PC-3 (cell line): ENCODE results near the gene ANXA6. TPM values are rescaled to one million over a fixed set of nuclear protein-coding genes. Genes with fewer than 3 reads are reported as not detected.

Experiments used
- ATAC-seq: fragments of 200-7000 bp; cut with Tn5 transposase; 2 replicates; pipeline ENCODE4 v1.9.1; 2020; ENCODE audit warnings: mild to moderate bottlenecking, moderate library complexity
- BruUV-seq: library from RNA; stranded (reverse); fragments of 400-500 nt; replicated peaks from 2 replicates; lab custom pipeline; 2021; lab: Mats Ljungman, UMichigan
- CTCF ChIA-PET: fragments of 300-600 bp; sonication (Branson Sonifier 250); formaldehyde crosslinking; loops from one replicate; lab custom pipeline; 2022; ENCODE audit warnings: antibody characterized with exemption; lab: Charles Lee
- POLR2A ChIA-PET: fragments of 300-600 bp; sonication (Branson Sonifier 250); formaldehyde crosslinking; loops from one replicate; lab custom pipeline; 2022; ENCODE audit warnings: antibody characterized with exemption; ENCODE audit not compliant: unreplicated experiment; lab: Charles Lee
- DNase-seq: peaks from one replicate; pipeline ENCODE4 v3.0.0-alpha.2; 2015
- H2AFZ ChIP-seq: fragments of 300-600 bp; sonication (generic); 2 replicates; pipeline ENCODE4 v1.6.0; 2016; ENCODE audit warnings: antibody characterized with exemption, low read length
- H3F3A ChIP-seq: fragments of 300-600 bp; sonication (generic); one replicate; pipeline ENCODE4 v1.6.0; 2017; ENCODE audit warnings: antibody characterized with exemption, low read length, control low read depth, mild to moderate bottlenecking; ENCODE audit not compliant: unreplicated experiment
- H3K27ac ChIP-seq: fragments of 300-600 bp; sonication (generic); 2 replicates; pipeline ENCODE4 v1.5.1; 2016; ENCODE audit warnings: mild to moderate bottlenecking, low read length
- H3K27me3 ChIP-seq: fragments of 300-600 bp; sonication (generic); 2 replicates; pipeline ENCODE4 v1.6.1; 2016; ENCODE audit warnings: low read length, mixed read lengths
- H3K36me3 ChIP-seq: fragments of 300-600 bp; sonication (generic); 2 replicates; pipeline ENCODE4 v1.6.1; 2016; ENCODE audit warnings: low read depth, mixed run types, low read length, mixed read lengths
- H3K4me1 ChIP-seq: fragments of 300-600 bp; sonication (generic); 2 replicates; pipeline ENCODE4 v1.5.1; 2016; ENCODE audit warnings: low read length; ENCODE audit not compliant: insufficient read depth
- H3K4me2 ChIP-seq: fragments of 300-600 bp; sonication (generic); 2 replicates; pipeline ENCODE4 v1.6.0; 2016; ENCODE audit warnings: low read length
- H3K4me3 ChIP-seq: fragments of 300-600 bp; sonication (generic); 2 replicates; pipeline ENCODE4 v1.5.1; 2016; ENCODE audit warnings: mild to moderate bottlenecking, low read length, mixed read lengths
- H3K79me2 ChIP-seq: fragments of 300-600 bp; sonication (generic); 2 replicates; pipeline ENCODE4 v1.6.1; 2017; ENCODE audit warnings: low read length, mixed read lengths
- H3K9ac ChIP-seq: fragments of 300-600 bp; sonication (generic); 2 replicates; pipeline ENCODE4 v1.6.0; 2016; ENCODE audit warnings: mild to moderate bottlenecking, low read length
- H3K9me2 ChIP-seq: fragments of 300-600 bp; sonication (generic); replicated peaks from 2 replicates; pipeline ENCODE4 v1.6.1; 2016; ENCODE audit warnings: mixed run types, low read length, mixed read lengths
- H3K9me3 ChIP-seq: fragments of 300-600 bp; sonication (generic); 2 replicates; pipeline ENCODE4 v1.6.1; 2016; ENCODE audit warnings: low read length, mixed read lengths
- H4K20me1 ChIP-seq: fragments of 300-600 bp; sonication (generic); 2 replicates; pipeline ENCODE4 v1.6.1; 2016; ENCODE audit warnings: low read length, mixed read lengths
- CTCF ChIP-seq: fragments of 300-600 bp; sonication (generic); conservative IDR thresholded peaks from 2 replicates; pipeline ENCODE4 v1.5.1; 2017; ENCODE audit warnings: antibody characterized with exemption, low read depth, mild to moderate bottlenecking, low read length
- EZH2 ChIP-seq: fragments of 300-600 bp; sonication (generic); IDR thresholded peaks from one replicate; pipeline ENCODE4 v1.6.1; 2017; ENCODE audit warnings: antibody characterized with exemption, mild to moderate bottlenecking, low read length; ENCODE audit not compliant: unreplicated experiment
- EZH2phosphoT487 ChIP-seq: fragments of 300-600 bp; sonication (generic); IDR thresholded peaks from 2 replicates; pipeline ENCODE4 v1.6.1; 2018; ENCODE audit warnings: mild to moderate bottlenecking, antibody characterized with exemption, low read length, borderline replicate concordance
- intact Hi-C: fragments of 100-400 bp; cut with micrococcal nuclease; formaldehyde crosslinking; loops from 2 replicates; pipeline ENCODE4 v1.9.0; 2023
- total RNA-seq: library from RNA; depleted of rRNA; stranded (reverse); fragments of >200 nt; gene quantifications from 2 replicates; pipeline ENCODE4 v1.2.3, GENCODE V29; 2014

ANXA6 gene
- total RNA-seq, 1 experiment from 2014 or later, result 122 TPM

DNA sequence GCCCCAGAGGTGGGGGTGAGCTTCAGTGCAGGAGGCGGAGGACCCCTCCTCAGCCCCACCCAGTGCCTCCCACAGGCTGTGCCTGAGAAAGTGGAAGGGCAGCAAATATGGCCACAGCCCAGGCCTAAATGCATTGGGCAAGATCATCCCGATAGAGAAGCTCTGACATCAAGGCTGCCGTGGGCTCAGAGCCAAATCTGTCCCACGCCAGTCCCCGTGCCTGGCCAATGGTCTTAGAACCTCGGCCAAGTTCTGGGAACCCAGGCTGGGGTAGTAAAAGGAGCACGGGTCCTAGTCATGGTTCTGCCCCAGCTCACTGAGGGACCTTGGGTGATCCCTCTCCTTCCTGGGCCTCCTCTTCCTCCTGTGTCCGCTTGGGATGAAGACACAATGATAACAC is 49.0 kb downstream of the ANXA6 start:
- Histone ChIP-seq H2AFZ (no peak overlapping the region), H3K27ac (no peak overlapping the region), H3K27me3 (no peaks in the 10 kb centered on the region), H3K4me3 (no peak overlapping the region), H3F3A (no peaks in the 10 kb centered on the region), H3K4me2 (no peak overlapping the region), H3K9me3 (no peaks in the 10 kb centered on the region), H3K4me1 (no peaks in the 10 kb centered on the region), H3K9me2 (no peaks in the 10 kb centered on the region), H3K36me3 (peaks cover 11% of the 10 kb centered on the region; the same call in 1 of the 2 replicates), H4K20me1 (no peaks in the 10 kb centered on the region), H3K79me2 (no peaks in the 10 kb centered on the region), H3K9ac (no peak overlapping the region)
- BruUV-seq, result no TSS peak
- TF ChIP-seq EZH2 (no peak), CTCF (no peak), EZH2phosphoT487 (no peak)
- no peak for ATAC-seq
- ChIA-PET CTCF (no interaction called here), POLR2A (interaction anchor here (0.6 to 0.7 kb wide), 2 partner anchors 25 to 50 kb away, joined by 4 read pairs; no protein-coding TSS in a partner anchor)
- no peak for DNase-seq
- intact Hi-C loops, result no loop called here

- TF ChIP-seq EZH2 (no peak), EZH2phosphoT487 (no peak), CTCF (no peak; the same call in 1 of the 2 replicates)
- ATAC-seq, result peak; percentile 83
- peak; percentile 53 for DNase-seq
- Histone ChIP-seq H3K9me2 (no peaks in the 10 kb centered on the region), H3K9me3 (no peaks in the 10 kb centered on the region), H4K20me1 (no peaks in the 10 kb centered on the region), H3K27ac (no peak overlapping the region), H3K36me3 (peaks cover 10% of the 10 kb centered on the region; the same call in 1 of the 2 replicates), H3K4me1 (no peaks in the 10 kb centered on the region), H3K27me3 (no peaks in the 10 kb centered on the region), H3K4me3 (no peak overlapping the region), H3F3A (no peaks in the 10 kb centered on the region), H3K4me2 (no peak overlapping the region), H3K9ac (no peak overlapping the region), H3K79me2 (no peaks in the 10 kb centered on the region), H2AFZ (no peak overlapping the region)
- ChIA-PET CTCF (no interaction called here), POLR2A (interaction anchor here (0.6 to 0.7 kb wide), 2 partner anchors 24 to 50 kb away, joined by 4 read pairs; no protein-coding TSS in a partner anchor)
- intact Hi-C loops, result no loop called here
- BruUV-seq, result no TSS peak
Observed at GRCh38 chr5:151107738-151108520, 49.6 kb downstream of the ANXA6 start.

DNA sequence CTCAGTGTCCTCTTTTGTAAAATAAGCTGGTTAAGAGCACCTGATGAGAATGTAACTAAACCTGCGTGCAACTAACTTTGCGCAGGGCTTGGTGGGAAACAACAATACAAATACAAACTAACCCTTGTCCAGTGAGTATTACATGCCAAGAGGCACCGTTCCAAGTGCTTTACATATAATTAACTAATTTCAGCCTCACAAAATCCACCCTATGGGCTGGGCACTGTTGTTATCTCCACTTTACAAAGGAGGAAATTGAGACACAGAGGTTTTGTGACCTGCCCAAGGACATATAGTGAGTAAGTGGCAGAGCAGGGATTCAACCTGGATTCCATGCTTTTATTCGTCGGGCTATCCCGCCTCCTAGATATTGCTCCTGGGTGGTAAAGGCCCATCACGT is 50.5 kb downstream of the ANXA6 start:
- POLR2A ChIA-PET, result no interaction called here
- Histone ChIP-seq H3K9me2 (no peaks in the 10 kb centered on the region), H3F3A (no peaks in the 10 kb centered on the region), H3K79me2 (no peaks in the 10 kb centered on the region), H3K27me3 (no peaks in the 10 kb centered on the region), H2AFZ (no peak overlapping the region), H3K9ac (no peak overlapping the region), H4K20me1 (no peaks in the 10 kb centered on the region), H3K4me2 (no peak overlapping the region), H3K4me1 (no peaks in the 10 kb centered on the region), H3K4me3 (no peak overlapping the region), H3K9me3 (no peaks in the 10 kb centered on the region), H3K27ac (no peak overlapping the region), H3K36me3 (peaks cover 10% of the 10 kb centered on the region; the same call in 1 of the 2 replicates)
- DNase-seq (no peak), ATAC-seq (no peak)
- intact Hi-C loops, result no loop called here
- CTCF ChIA-PET, result no interaction called here
- no peak for TF ChIP-seq EZH2phosphoT487
- no peak for TF ChIP-seq EZH2
- TF ChIP-seq CTCF, result no peak
- BruUV-seq, result no TSS peak
